Pons (tissue), 1 donor: ENCODE results near the gene MCRS1.

Source experiments
- DNase-seq: peaks from one replicate; pipeline ENCODE4 v3.0.0-alpha.2; 2016; ENCODE audit warnings: low spot score

Gene MCRS1

DNA sequence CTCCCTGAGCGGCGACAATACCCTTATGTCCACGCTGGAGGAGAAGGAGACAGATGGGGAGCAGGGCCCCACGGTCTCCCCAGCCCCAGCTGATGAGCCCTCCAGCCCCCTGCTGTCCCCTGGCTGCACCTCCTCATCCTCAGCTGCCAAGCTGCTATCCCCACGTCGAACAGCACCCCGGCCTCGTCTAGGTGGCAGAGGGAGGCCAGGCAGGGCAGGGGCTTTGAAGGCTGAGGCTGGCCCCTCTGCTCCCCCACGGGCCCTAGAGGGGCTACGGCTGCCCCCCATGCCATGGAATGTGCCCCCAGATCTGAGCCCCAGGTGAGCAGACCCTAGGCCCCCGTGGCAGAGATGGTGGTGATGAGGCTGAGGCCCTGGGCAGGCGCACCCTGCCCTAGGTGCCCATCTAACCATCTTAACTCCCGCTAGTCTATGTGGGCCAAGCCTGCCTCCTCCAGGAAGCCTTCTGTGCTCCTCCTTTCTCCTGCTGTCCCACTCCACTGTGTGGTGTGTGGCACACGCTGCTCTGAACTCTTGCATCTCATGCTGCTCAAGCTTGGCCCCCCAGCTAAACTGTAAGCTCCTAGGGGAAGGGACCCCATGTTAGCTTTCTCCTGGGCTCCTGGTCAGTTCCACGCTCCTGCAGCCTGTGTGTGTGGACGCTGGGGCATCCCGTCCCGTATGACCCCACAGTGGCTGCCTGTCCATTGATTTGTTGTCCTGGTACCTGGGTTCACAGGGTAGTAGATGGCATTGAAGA lies 12.1 kb downstream of the MCRS1 start:
- DNase-seq: no peak

DNA sequence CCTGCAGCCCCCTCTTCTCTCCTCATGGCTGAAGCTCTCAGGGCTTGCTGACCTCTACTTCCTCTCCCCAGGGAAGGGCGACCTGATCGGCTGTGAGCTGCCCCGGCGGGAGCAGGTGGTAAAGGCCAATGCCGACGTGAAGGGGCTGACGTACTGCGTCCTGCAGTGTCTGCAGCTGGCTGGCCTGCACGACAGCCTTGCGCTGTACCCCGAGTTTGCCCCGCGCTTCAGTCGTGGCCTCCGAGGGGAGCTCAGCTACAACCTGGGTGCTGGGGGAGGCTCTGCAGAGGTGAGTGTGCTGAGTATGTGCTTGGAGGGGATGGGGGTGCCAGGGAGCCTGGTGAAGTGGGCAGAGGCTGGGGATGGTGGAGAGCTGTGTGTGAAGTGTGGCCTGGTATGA lies 13.7 kb downstream of the MCRS1 start:
- DNase-seq: no peak

DNA sequence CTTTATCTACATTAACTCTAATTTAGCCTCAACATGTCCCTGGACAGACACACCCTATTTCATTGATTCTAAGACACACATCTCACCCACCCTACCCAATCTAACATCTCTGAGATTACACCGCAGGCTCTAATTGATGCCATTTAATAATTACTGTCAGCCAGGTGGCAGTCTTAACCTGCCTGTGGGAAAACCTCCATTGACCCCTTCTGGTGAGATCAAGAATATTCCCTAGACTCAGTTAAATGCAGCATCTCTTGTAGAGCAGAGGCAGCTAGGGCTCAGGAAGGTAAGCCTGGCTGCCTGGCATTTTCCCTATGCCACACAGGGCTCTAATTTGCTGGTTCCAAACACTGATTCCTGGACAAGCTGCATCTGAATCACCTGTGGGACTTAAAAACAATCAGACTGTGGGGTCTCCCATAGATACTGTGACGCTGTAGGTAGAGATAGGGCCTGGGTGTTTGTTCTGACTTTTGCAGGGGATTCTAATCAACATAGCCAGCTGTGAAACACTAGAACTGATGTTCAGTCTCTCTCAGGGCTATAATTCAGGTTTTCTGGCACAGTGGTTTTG lies 14.3 kb downstream of the MCRS1 start:
- no peak for DNase-seq

DNA sequence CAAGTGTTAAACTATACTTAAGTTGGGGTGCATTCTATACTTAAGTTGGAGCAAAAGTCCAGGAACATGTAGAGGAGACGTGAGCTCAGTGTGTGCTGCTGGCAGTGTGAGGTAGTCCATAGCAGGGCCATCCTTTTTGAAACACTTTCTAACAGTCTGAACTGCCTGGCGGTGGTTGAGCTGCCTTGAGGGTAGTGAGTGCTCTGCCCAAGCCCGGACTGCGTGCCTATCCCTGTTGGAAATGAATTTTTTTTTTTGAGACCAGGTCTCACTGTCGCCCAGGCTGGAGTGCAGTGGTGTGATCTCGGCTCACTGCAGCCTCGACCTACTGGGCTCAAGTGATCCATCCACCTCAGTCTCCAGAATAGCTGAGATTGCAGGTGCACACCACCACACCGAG lies 15.0 kb downstream of the MCRS1 start:
- no peak for DNase-seq

DNA sequence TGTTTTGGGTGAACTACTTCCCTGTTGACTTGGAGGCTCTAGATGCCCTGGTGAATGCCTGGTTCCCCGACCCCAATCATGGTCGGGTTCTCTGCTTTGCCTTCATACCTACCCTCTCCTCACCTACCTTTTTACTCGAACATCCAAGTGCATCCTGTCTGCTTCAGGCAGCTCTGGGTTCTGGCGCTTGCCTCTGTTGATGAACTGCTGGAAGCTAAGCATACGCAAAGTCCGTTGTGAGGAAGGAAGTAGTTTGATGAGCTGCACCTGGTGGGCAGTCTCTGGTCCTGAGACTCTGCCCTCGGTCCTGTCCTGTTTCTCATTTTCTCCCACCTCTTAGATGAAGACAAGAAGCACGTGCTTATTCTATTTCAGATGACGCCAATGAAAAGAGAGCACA lies 15.5 kb downstream of the MCRS1 start:
- no peak for DNase-seq

DNA sequence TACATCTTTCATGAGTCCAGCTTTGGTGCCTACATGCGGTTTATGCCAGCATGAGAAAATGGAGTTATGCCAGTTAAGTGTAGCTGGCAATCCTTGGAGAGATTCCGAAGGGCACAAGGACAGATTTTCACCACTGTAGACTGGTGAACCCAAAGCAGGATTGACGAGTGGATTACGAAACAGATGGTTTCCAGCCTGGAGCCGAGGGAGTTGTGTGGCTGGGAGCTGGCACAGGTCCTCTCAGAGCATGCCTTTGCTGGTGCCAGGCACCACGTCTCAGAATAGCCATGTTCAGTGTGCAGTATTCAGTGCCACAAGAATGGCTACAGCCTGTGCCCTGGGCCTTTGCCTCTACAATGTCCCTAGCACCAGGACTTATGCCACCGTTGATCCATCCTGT lies 15.9 kb downstream of the MCRS1 start:
- no peak for DNase-seq

DNA sequence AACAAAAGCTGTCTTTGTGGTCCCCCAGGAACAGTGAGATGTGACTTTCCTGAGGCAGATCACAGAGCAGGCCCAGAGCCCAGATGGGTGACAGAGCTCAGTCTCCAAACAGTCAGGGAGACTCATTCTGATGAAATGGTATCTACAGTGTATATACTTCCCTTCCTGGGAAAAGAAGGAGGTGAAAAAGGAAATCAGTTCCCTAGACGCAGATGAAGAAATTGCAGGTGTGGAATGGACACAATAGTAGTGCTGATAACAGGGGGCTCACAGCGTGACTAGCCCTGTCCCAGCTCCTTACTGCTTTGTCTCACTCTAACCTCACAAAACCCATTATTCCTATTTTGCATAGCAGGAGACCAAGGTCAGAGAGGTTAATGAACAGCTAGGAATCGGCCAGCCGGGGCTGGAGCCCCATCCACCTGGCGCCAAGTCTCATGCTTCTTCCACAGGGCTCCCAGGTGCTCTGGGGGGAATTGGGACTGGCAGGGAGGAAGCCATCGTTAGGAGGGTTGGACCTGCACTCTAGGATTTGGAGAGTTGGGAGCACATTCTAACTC lies 17.2 kb downstream of the MCRS1 start:
- DNase-seq: peak; percentile 19

DNA sequence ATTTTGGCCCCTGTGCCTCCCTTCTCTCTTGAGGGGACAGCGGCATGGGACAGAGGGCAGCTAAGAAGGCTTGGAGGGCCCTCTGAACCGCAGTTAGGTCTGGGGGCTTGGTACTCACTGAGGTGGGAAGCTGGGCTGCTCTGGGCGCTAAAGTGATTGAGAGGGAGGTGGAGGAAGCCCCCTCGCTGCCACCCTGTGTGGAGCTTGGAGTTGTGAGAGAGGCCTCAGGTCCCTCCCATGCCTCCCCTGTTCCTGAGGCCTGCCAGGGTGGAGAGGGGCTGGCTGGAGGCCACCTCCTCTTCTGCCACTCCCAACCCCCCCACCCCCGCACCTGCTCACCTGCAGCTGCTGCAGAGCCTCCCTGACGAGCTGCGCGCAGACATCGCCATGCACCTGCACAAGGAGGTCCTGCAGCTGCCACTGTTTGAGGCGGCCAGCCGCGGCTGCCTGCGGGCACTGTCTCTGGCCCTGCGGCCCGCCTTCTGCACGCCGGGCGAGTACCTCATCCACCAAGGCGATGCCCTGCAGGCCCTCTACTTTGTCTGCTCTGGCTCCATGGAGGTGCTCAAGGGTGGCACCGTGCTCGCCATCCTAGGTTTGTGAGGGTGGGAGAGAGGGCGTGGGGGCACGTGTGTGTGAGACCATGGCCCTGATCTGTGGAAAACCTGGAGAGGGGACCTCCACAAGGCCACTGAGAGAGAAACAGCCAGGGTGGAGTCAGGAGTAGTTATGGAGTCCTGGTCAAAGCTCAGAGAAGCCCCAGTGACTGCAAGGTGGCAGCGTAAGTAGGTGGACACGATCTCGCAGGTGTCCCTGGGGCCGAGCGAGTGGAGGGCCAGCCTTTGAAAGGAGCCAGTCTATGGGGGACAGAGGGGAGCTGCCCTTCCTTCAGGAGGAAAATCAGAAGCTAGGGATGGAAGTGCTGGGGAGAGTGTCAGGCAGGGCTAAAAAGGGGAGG lies 17.9 kb downstream of the MCRS1 start:
- DNase-seq: no peak

DNA sequence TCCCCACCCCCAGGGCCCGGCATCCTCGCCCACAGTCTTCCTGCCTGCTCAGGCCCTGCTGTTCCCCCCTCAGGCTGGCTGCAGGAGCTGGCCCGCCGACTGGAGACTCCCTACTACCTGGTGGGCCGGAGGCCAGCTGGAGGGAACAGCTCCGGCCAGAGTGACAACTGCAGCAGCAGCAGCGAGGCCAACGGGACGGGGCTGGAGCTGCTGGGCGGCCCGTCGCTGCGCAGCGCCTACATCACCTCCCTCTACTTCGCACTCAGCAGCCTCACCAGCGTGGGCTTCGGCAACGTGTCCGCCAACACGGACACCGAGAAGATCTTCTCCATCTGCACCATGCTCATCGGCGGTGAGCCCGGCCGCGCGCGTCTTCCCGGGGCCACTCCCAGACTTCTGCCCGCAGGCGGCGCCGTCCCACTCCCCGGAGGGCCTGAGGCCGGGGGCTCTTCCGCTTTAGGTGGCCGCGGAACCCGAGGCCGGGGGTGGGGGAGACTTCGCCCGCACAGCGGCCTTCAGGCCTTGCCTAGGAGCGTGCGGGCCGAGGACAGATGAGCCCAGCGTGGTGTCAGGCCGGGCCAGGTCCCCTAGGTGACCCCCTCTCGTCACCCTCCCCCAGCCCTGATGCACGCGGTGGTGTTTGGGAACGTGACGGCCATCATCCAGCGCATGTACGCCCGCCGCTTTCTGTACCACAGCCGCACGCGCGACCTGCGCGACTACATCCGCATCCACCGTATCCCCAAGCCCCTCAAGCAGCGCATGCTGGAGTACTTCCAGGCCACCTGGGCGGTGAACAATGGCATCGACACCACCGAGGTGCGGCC lies 18.9 kb downstream of the MCRS1 start:
- no peak for DNase-seq

DNA sequence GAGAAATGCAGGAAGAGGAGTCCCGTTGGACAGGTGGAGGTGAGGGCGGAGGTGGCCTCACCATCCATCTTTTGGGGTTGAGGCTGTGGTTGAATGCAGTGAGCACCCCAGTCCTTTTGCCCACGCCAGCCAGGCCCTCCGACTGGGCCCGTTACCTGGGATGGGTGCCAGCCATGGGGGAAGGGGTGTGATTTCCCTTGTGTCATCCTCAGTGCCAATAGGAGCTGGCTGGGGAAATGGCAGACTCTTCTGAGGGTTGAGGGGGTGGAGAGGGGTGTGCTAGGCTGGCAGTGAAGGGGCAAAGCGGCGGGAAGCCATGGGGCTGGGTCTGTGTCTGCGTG lies 19.5 kb downstream of the MCRS1 start:
- DNase-seq: no peak

DNA sequence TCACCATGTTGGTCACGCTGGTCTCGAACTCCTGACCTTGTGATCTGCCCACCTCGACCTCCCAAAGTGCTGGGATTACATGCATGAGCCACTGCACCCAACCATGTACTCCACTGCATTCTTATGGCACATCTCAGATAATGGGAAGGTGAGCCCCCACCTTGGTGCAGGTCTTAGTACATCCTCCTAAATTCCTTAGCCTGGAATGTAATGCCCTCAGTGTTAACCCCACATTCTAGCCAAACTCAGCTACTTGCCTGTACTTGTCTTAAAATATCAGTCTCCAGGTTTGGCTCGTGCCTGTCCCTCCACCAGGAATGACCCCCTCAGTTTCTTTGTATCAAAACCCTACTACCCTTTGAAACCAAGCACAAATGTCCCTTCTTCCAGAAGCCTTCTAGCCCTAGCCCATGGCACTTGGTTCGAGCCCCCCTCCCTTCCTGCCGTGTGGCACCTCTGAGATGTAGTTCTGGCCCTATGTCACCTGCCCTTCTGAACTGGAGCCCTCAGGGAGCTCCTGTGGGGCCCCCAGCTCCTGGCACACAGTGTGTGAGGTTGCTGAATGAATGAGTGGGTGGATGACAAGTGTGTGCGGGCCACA lies 20.8 kb downstream of the MCRS1 start:
- DNase-seq: no peak

DNA sequence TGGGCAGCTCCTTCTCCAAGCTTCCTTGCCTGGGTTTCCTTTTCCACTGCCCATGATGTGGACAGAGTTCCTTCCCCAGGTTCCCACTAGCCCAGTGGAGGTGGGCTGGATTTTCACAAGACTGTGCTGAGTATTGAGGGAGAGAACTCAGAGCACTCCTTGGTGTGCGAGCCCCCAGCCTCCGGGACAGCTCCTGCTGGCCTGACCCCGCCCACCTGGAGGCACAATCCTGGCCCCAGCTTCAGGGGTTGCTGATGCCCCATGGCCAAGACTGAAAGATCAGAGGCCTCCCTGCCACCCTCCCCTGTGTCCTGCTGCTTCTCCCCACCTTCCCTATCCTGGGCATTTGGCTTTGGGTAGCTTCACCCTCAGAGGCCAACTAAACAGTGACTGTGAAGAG lies 21.5 kb downstream of the MCRS1 start:
- DNase-seq: no peak

DNA sequence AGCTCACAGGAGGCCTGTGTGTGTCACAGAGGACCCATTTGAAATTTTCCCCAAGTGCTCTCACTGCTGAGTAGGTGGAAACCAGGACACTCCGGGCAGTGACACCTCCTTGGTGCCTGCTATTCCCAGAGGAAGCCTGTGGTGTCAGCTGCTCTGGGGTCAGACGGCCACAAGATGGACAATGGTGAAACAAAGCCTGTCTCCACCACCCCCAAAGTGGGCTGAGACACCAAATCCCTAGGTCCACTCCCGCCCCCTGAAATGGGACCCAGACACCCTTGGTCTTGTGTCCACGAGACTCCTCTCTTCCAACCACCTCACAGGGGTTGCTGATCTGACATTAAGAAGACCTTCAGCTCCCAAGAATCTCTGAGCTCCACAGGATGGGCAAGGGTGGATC lies 22.1 kb downstream of the MCRS1 start:
- no peak for DNase-seq

DNA sequence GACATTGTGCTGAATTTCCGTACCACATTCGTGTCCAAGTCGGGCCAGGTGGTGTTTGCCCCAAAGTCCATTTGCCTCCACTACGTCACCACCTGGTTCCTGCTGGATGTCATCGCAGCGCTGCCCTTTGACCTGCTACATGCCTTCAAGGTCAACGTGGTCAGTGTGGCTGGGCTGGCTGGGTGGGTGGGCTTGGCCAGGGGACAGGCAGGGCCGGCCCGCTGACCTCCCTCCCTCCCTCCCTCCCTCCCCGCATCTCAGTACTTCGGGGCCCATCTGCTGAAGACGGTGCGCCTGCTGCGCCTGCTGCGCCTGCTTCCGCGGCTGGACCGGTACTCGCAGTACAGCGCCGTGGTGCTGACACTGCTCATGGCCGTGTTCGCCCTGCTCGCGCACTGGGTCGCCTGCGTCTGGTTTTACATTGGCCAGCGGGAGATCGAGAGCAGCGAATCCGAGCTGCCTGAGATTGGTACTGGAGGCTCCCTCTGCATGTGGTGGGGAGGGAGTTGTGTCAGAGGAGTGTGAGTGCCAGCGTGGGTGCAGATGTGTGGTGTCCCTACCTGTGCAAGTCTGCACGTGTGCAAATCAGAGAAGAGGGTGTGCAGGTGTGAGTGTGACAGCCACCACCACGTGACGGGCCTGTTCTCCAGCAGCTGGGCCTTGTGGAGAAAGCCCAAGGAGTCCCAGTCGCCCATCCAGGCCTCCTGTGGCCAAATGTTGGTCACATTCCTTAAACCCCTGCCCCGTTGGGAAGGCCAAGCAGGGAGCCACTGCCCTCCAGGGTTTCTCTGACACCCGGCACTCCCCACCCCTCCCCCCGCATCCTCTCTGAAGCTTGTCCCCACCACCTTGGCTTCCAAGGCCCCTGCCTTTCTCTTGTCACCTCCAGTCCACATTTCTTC lies 23.8 kb downstream of the MCRS1 start:
- DNase-seq: no peak

DNA sequence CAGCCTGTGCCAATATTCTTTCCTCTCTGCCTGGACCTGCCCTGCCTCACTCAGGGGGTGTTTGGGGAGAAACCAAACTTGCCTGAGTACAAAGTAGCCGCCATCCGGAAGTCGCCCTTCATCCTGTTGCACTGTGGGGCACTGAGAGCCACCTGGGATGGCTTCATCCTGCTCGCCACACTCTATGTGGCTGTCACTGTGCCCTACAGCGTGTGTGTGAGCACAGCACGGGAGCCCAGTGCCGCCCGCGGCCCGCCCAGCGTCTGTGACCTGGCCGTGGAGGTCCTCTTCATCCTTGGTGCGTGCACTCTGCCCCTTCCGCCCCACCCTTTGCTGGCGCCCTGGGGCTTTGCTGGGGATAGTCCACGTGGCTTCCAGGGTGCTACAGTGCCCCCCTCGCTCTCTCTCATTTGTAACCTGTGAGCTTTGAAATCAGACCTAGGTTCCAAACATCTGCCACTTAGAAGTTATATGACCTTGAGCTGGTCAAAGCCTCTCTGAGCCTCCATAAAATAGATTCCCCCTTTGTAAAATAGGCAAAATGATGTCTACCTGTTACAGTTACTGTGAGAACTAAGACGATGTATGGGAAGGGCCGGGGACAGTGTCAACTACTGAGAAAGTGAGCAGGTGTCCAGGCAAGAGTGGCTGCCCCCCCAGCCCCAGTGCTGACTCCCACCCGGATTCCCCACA lies 24.6 kb downstream of the MCRS1 start:
- DNase-seq: no peak

DNA sequence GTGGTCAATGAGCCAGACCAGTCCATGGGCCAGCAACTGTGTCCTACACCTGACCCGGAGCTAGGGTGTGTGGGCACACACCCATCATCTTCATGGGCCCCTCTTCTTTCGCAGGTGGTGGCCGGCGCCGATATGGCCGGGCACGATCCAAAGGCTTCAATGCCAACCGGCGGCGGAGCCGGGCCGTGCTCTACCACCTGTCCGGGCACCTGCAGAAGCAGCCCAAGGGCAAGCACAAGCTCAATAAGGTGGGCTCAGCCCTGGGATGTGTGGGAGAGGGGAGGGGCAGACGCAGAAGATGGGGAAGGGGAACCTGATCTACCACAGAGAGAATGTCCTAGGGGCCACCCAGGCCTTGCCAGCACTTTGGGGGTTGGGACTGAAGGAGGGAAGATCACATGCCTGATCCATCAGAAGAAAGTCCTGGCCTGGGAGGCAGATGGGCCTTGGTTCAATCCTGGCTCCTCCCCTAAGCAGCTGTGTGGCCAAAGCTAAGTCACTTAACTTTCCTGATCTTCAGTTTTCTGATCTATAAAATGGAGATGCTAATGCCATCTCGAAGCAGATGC lies 25.3 kb downstream of the MCRS1 start:
- no peak for DNase-seq

DNA sequence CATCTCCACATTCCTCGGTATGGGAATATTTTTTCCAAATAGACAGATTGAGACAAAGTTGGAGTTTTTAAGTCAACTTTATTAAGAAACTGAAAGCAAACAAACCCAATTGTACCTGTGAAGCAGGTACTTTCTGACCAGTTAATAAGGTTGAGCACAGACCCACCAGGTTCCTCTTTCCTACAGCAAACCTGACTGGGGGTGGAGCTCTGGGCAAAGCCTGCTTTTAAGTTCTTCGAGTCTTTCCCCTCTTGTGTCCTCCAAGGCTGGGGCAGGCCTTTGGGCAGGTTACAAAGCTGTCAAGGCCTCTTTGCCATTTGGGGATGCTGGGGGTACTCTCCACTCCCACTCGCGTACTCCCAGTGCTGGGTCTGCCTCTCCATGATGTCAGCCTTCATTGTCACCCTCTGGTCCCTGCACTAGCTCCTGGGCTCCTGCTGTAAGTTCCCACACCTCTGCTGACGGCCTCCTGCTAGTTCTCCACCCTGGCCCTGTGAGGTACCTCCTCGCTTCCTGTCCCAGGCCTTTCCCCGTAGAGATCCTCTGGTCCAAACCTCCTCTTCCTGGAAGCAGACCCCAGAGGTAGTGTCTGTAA lies 25.9 kb downstream of the MCRS1 start:
- no peak for DNase-seq

DNA sequence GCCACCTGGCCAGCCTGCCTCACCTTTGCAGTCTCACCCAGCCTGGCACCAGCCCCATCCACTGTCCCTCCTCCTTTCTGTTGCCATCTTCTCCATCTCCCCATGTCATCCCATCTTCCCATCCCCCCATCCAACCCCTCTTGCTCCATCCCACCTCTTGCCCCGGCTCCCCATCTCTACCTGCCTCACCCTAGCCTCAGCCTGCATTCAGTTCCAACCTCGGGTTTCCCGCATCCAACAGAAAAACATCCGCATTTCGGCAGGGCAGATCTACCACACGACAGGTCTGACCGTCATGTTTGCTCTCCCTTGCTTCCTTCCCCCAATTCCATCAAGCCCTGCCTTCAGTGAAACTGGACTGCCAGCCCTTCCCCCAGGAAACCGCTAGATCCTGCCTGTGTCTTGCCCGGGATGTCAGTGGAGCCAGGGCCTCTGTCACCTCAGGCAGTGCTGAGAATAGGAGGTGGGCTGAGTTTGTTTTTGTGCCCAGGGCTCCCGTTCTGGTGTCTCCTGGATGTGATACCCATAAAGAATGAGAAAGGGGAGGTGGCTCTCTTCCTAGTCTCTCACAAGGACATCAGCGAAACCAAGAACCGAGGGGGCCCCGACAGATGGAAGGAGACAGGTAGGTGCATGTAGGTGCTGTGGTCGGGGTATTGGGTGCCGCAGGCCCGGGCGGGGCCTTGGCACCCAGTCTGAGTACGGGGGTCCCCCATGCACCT lies 26.6 kb downstream of the MCRS1 start:
- DNase-seq: no peak
